Activated B cell treated with CpG ODN at 0.5 μM for 24 hours (primary cell): ENCODE results near the gene NDUFB7. TPM values are rescaled to one million over a fixed set of nuclear protein-coding genes. Genes with fewer than 3 reads are reported as not detected.

ENCODE experiments used
- ATAC-seq: fragments of 200-7000 bp; cut with Tn5 transposase; one replicate; pipeline ENCODE4 v1.10.0; 2021; ENCODE audit warnings: low read depth, mild to moderate bottlenecking, moderate library complexity
- CTCF ChIA-PET: fragments of 350-600 bp; sonication (Branson Sonifier 250); formaldehyde crosslinking; loops from one replicate; lab custom pipeline; 2021; ENCODE audit warnings: antibody characterized with exemption; lab: Charles Lee
- POLR2A ChIA-PET: fragments of 350-600 bp; sonication (Branson Sonifier 250); formaldehyde crosslinking; loops from one replicate; lab custom pipeline; 2021; ENCODE audit warnings: antibody characterized with exemption; lab: Charles Lee
- DNase-seq: peaks from one replicate; pipeline ENCODE4 v3.0.0; 2022
- H3K27ac Mint-ChIP-seq: one replicate; pipeline ENCODE4 v1.8.0; 2020; ENCODE audit warnings: mixed read lengths
- H3K27me3 Mint-ChIP-seq: one replicate; pipeline ENCODE4 v1.8.0; 2021; ENCODE audit warnings: mixed read lengths
- H3K36me3 Mint-ChIP-seq: one replicate; pipeline ENCODE4 v1.8.0; 2021; ENCODE audit warnings: low read depth, mixed read lengths
- H3K4me1 Mint-ChIP-seq: one replicate; pipeline ENCODE4 v1.8.0; 2021; ENCODE audit warnings: mixed read lengths
- H3K4me3 Mint-ChIP-seq: one replicate; pipeline ENCODE4 v1.8.0; 2020; ENCODE audit warnings: mild to moderate bottlenecking, mixed read lengths
- H3K9me3 Mint-ChIP-seq: one replicate; pipeline ENCODE4 v1.8.0; 2020; ENCODE audit warnings: mixed read lengths
- CTCF ChIP-seq: fragments of 200-600 bp; IDR thresholded peaks from one replicate; pipeline ENCODE4 v1.8.0; 2022; ENCODE audit warnings: antibody characterized with exemption, mild to moderate bottlenecking
- intact Hi-C: fragments of 100-400 bp; cut with micrococcal nuclease; formaldehyde crosslinking; loops from one replicate; pipeline ENCODE4 v1.15.1; 2024
- total RNA-seq: library from RNA; stranded (reverse); gene quantifications from 2 replicates; pipeline ENCODE4 v1.2.3, GENCODE V29; 2022

Gene NDUFB7
- total RNA-seq, 1 donor from 2014 or later, result 108 TPM

DNA sequence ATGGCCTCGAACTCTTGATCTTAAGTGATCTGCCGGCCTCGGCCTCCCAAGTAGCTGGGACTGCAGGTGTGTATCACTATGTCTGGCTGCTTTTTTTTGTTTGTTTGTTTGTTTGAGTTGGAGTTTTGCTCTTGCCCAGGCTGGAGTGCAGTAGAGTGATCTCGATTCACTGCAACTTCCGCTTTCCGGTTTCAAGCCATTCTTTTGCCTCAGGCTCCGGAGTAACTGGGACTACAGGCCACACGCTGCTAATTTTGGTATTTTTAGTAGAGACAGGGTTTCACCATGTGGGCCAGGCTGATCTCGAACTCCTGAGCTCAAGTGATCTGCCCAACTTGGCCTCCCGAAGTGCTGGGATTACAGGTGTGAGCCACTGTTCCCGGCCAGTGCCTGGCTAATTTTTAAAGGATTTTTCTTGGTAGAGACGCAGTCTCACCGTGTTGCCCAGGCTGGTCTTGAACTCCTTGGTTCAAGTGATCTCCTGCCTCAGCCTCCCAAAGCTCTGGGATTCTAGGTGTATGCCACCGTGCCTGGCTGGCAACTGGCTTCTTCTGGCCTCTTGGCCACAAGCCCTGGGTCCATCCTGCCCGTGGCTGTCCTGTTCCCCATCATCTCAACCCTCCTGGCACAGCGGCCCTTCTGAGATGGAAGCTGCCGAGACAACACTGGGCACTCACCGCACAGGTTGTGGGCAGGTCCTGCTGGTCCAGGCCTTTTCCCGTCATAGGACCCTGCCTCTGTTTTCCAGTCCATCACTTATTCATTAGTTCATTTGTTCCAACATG lies 30.9 kb downstream of the NDUFB7 start:
- no peak for TF ChIP-seq CTCF
- intact Hi-C loops, result no loop called here
- Mint-ChIP-seq H3K9me3 (no peaks in the 10 kb centered on the region), H3K4me3 (no peak overlapping the region), H3K36me3 (peaks cover 10% of the 10 kb centered on the region), H3K27ac (no peak overlapping the region), H3K27me3 (no peaks in the 10 kb centered on the region), H3K4me1 (peaks cover 20% of the 10 kb centered on the region)
- ATAC-seq (no peak), DNase-seq (no peak)
- ChIA-PET POLR2A (interaction anchor here (0.9 kb wide), 1 partner anchor 23 kb away, joined by 3 read pairs; no protein-coding TSS in a partner anchor), CTCF (no interaction called here)

GRCh38 chr19:14536926-14537692 lies 34.8 kb downstream of the NDUFB7 start:
- no peak for TF ChIP-seq CTCF
- Mint-ChIP-seq H3K36me3 (peaks cover 12% of the 10 kb centered on the region), H3K27me3 (no peaks in the 10 kb centered on the region), H3K27ac (no peak overlapping the region), H3K4me3 (no peak overlapping the region), H3K9me3 (no peaks in the 10 kb centered on the region), H3K4me1 (peaks cover 17% of the 10 kb centered on the region)
- DNase-seq (no peak), ATAC-seq (peak; percentile 47)
- CTCF ChIA-PET, result no interaction called here
- POLR2A ChIA-PET, result interaction anchor here (0.5 to 2.0 kb wide), 2 partner anchors 19 to 406 kb away, joined by 3 to 6 read pairs; partner anchors contain the start of gene DNAJB1
- intact Hi-C loops, result no loop called here

DNA sequence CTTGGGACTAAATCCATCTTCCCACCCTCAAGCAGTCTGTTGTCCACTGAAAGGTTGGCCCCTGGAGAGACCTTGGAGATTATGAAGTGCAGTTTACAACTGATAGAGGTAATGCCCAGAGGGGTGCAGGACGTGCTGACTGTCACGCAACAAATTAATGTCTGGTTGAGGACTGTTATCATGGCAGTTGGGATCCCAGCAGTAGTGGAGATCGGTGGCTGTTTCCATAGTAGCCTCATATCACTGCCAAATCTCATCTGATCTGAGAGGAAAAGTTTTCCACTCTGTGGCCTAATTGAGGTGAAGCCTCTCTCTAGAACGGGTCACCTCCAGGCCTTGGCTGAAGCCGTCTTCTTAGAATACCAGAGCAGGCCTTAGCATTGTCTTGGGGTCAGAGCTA lies 38.4 kb downstream of the NDUFB7 start:
- no peak overlapping the region for H3K27ac Mint-ChIP-seq
- ATAC-seq, result no peak
- intact Hi-C loops, result no loop called here
- H3K4me1 Mint-ChIP-seq, result peaks cover 40% of the 10 kb centered on the region
- ChIA-PET CTCF (interaction anchor here (1.2 to 1.3 kb wide), 2 partner anchors 17 to 24 kb away, joined by 3 to 4 read pairs; no protein-coding TSS in a partner anchor), POLR2A (interaction anchor here (1.6 kb wide), 1 partner anchor 15 kb away, joined by 4 read pairs; the partner anchor contains the start of gene DNAJB1)
- DNase-seq, result no peak
- no peak for TF ChIP-seq CTCF
- H3K36me3 Mint-ChIP-seq, result peaks cover 8% of the 10 kb centered on the region
- no peaks in the 10 kb centered on the region for H3K9me3 Mint-ChIP-seq
- no peak overlapping the region for H3K4me3 Mint-ChIP-seq
- H3K27me3 Mint-ChIP-seq, result no peaks in the 10 kb centered on the region

- peaks cover 31% of the 10 kb centered on the region for H3K4me1 Mint-ChIP-seq
These were observed 41.4 kb downstream of the NDUFB7 start for GRCh38 chr19:14530506-14530905.

More at GRCh38 chr19:14530506-14530905, 41.4 kb downstream of the NDUFB7 start:
- intact Hi-C loops, result no loop called here
- CTCF ChIA-PET, result no interaction called here
- Mint-ChIP-seq H3K4me3 (peak overlapping the region; percentile 95), H3K27me3 (no peaks in the 10 kb centered on the region), H3K27ac (peak overlapping the region; percentile 41), H3K36me3 (peaks cover 8% of the 10 kb centered on the region), H3K9me3 (no peaks in the 10 kb centered on the region)
- no peak for TF ChIP-seq CTCF
- POLR2A ChIA-PET, result interaction anchor here (1.0 to 2.5 kb wide), 2 partner anchors 12 to 26 kb away, joined by 4 to 31 read pairs; partner anchors contain the start of gene DNAJB1
- DNase-seq (no peak), ATAC-seq (no peak)
